ENCODE measurements around the gene MICAL3.

The MICAL3 gene

GRCh38 chr22:17913801-17914347, 110.5 kb downstream of the MICAL3 start:
- DNase-seq (ENCODE audit: low read depth), result no peak
- H3K4me3 ChIP-seq (ENCODE audit: low read depth, low read length), result no peak overlapping the region
- no peak for TF ChIP-seq CTCF (IDR thresholded peaks at IDR 0.05; ENCODE audit: control insufficient read depth, extremely low read depth, insufficient read depth)

- no peak for TF ChIP-seq CTCF (IDR thresholded peaks at IDR 0.05; ENCODE audit: control insufficient read depth, extremely low read depth, insufficient read depth)
- H3K4me3 ChIP-seq (ENCODE audit: low read depth, low read length), result no peak overlapping the region
- no peak for DNase-seq (ENCODE audit: low read depth)
These were observed 111.2 kb downstream of the MICAL3 start for GRCh38 chr22:17912945-17913721.

GRCh38 chr22:17911887-17912286, 112.5 kb downstream of the MICAL3 start:
- no peak for DNase-seq (ENCODE audit: low read depth)
- no peak overlapping the region for H3K4me3 ChIP-seq (ENCODE audit: low read depth, low read length)
- TF ChIP-seq CTCF (IDR thresholded peaks at IDR 0.05; ENCODE audit: control insufficient read depth, extremely low read depth, insufficient read depth), result no peak

GRCh38 chr22:17911312-17911705, 113.1 kb downstream of the MICAL3 start:
- DNase-seq (ENCODE audit: low read depth), result no peak
- H3K4me3 ChIP-seq (ENCODE audit: low read depth, low read length), result no peak overlapping the region
- no peak for TF ChIP-seq CTCF (IDR thresholded peaks at IDR 0.05; ENCODE audit: control insufficient read depth, extremely low read depth, insufficient read depth)

GRCh38 chr22:17910561-17911311, 113.6 kb downstream of the MICAL3 start:
- TF ChIP-seq CTCF (IDR thresholded peaks at IDR 0.05; ENCODE audit: control insufficient read depth, extremely low read depth, insufficient read depth), result peak; percentile 29; the same call in 1 of the 2 replicates
- no peak overlapping the region for H3K4me3 ChIP-seq (ENCODE audit: low read depth, low read length)
- no peak for DNase-seq (ENCODE audit: low read depth)

GRCh38 chr22:17907748-17908051, 116.7 kb downstream of the MICAL3 start:
- TF ChIP-seq CTCF (IDR thresholded peaks at IDR 0.05; ENCODE audit: control insufficient read depth, extremely low read depth, insufficient read depth), result no peak
- no peak overlapping the region for H3K4me3 ChIP-seq (ENCODE audit: low read depth, low read length)
- no peak for DNase-seq (ENCODE audit: low read depth)
